Measurements from ENCODE around the gene DNM3. TPM values are rescaled to one million over a fixed set of nuclear protein-coding genes. Genes with fewer than 3 reads are reported as not detected.

The DNM3 gene
- total RNA-seq, 1 experiment from 2014 or later = 0.71 TPM

DNA sequence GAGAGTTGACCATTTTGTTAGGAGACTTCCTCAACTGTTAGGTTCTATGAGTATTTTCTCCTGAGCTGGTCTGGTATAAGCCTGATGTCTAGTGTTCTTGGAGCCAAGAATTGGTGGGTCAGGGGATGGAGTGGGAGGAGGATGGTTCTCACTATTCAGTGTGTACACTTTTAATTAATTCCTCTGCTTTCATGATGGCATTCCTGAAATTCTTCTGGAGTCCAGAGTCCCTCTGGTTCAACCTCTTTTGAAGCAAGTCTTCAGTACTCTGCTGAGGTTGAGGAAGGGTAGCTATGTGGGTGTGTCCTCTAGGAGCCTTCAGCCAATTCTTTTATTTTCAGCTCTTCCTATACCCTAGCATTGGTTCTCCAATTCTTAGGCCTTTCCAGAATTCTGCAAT is 149.1 kb downstream of the DNM3 start:
- POLR2A ChIA-PET (ENCODE audit: low non-redundant PET) = no interaction called here
- no peaks in the 10 kb centered on the region for H3K9me3 ChIP-seq (ENCODE audit: low read depth, low read length, poor library complexity, severe bottlenecking)

DNA sequence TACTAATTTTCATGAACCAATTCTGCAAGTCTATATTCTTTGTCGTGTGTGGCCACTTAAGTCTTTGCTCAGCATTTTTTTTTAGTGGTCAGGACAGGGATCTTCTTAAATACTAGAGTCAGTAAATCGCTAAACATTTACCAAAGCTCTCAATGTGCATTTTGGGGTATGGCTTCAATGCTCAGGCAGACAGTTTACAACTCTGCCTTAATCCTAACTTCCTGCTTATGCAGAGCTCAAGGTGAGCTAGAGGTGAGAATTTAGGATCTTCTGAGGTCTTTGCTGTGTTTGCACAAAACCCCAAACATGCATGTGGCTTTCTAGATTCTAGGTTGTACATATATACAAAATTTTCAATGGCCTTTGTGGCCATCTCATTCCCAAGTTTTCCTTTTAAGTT is 153.0 kb downstream of the DNM3 start:
- intact Hi-C loops (cut with micrococcal nuclease; ENCODE audit: unreplicated experiment) = no loop called here
- ChIA-PET POLR2A (ENCODE audit: low non-redundant PET) (no interaction called here), CTCF (no interaction called here)
- no TSS peak for BruUV-seq (replicated peaks)
- H3K4me1 ChIP-seq (ENCODE audit: insufficient read depth, low read length, poor library complexity, severe bottlenecking) = no peaks in the 10 kb centered on the region
- no peak overlapping the region for H3K4me3 ChIP-seq (ENCODE audit: low read depth, low read length, poor library complexity, severe bottlenecking)
- H3K27ac ChIP-seq (ENCODE audit: low read depth, low read length, poor library complexity, severe bottlenecking) = no peak overlapping the region
- no peaks in the 10 kb centered on the region for H3K9me3 ChIP-seq (ENCODE audit: low read depth, low read length, poor library complexity, severe bottlenecking)
- H3K27me3 ChIP-seq (replicated peaks; ENCODE audit: insufficient read depth, low read depth, low read length, poor library complexity) = no peaks in the 10 kb centered on the region
- H3K36me3 ChIP-seq (ENCODE audit: insufficient read depth, low read length, poor library complexity, severe bottlenecking) = no peaks in the 10 kb centered on the region
- no peak for TF ChIP-seq EZH2 (IDR thresholded peaks at IDR 0.05; ENCODE audit: borderline replicate concordance, low read depth, low read length, poor library complexity, severe bottlenecking)
- TF ChIP-seq, protein P1, sequence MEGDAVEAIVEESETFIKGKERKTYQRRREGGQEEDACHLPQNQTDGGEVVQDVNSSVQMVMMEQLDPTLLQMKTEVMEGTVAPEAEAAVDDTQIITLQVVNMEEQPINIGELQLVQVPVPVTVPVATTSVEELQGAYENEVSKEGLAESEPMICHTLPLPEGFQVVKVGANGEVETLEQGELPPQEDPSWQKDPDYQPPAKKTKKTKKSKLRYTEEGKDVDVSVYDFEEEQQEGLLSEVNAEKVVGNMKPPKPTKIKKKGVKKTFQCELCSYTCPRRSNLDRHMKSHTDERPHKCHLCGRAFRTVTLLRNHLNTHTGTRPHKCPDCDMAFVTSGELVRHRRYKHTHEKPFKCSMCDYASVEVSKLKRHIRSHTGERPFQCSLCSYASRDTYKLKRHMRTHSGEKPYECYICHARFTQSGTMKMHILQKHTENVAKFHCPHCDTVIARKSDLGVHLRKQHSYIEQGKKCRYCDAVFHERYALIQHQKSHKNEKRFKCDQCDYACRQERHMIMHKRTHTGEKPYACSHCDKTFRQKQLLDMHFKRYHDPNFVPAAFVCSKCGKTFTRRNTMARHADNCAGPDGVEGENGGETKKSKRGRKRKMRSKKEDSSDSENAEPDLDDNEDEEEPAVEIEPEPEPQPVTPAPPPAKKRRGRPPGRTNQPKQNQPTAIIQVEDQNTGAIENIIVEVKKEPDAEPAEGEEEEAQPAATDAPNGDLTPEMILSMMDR (conservative IDR thresholded peaks at IDR 0.05; ENCODE audit: low read depth, low read length) = no peak
- DNase-seq (ENCODE audit: low spot score) = no peak

More for the DNA sequence above, 149.1 kb downstream of the DNM3 start:
- no peak for DNase-seq (ENCODE audit: low spot score)
- no peak overlapping the region for H3K4me3 ChIP-seq (ENCODE audit: low read depth, low read length, poor library complexity, severe bottlenecking)
- no TSS peak for BruUV-seq (replicated peaks)
- intact Hi-C loops (cut with micrococcal nuclease; ENCODE audit: unreplicated experiment) = no loop called here
- H3K36me3 ChIP-seq (ENCODE audit: insufficient read depth, low read length, poor library complexity, severe bottlenecking) = no peaks in the 10 kb centered on the region
- no peak overlapping the region for H3K27ac ChIP-seq (ENCODE audit: low read depth, low read length, poor library complexity, severe bottlenecking)
- CTCF ChIA-PET = no interaction called here
- H3K27me3 ChIP-seq (replicated peaks; ENCODE audit: insufficient read depth, low read depth, low read length, poor library complexity) = no peaks in the 10 kb centered on the region
- TF ChIP-seq, protein P1 (conservative IDR thresholded peaks at IDR 0.05; ENCODE audit: low read depth, low read length) = no peak
- no peak for TF ChIP-seq EZH2 (IDR thresholded peaks at IDR 0.05; ENCODE audit: borderline replicate concordance, low read depth, low read length, poor library complexity, severe bottlenecking)
- no peaks in the 10 kb centered on the region for H3K4me1 ChIP-seq (ENCODE audit: insufficient read depth, low read length, poor library complexity, severe bottlenecking)

DNA sequence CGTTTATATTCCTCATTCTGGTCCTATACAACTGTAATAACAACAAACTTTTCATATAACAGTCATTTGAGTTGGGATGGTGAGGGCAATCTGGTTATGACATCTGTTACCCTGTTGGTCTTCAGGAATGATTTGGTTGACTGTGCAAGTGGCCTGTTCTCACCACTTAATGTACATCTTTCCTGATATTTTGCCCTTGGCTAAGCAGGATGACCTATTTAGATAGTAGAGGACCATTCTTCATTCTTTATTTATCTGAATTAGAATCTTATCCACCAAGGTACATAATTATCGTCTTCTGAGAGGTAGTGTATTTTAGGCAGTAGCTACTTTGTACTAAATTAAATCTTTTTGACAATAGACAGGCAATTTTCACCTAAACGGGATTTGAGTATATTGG is 154.3 kb downstream of the DNM3 start:
- no peak overlapping the region for H3K27ac ChIP-seq (ENCODE audit: low read depth, low read length, poor library complexity, severe bottlenecking)
- ChIA-PET POLR2A (ENCODE audit: low non-redundant PET) (no interaction called here), CTCF (no interaction called here)
- H3K4me1 ChIP-seq (ENCODE audit: insufficient read depth, low read length, poor library complexity, severe bottlenecking) = no peaks in the 10 kb centered on the region
- no peak for TF ChIP-seq EZH2 (IDR thresholded peaks at IDR 0.05; ENCODE audit: borderline replicate concordance, low read depth, low read length, poor library complexity, severe bottlenecking)
- TF ChIP-seq, protein P1 (conservative IDR thresholded peaks at IDR 0.05; ENCODE audit: low read depth, low read length) = no peak
- no peaks in the 10 kb centered on the region for H3K36me3 ChIP-seq (ENCODE audit: insufficient read depth, low read length, poor library complexity, severe bottlenecking)
- H3K9me3 ChIP-seq (ENCODE audit: low read depth, low read length, poor library complexity, severe bottlenecking) = no peaks in the 10 kb centered on the region
- H3K4me3 ChIP-seq (ENCODE audit: low read depth, low read length, poor library complexity, severe bottlenecking) = no peak overlapping the region
- no peak for DNase-seq (ENCODE audit: low spot score)
- intact Hi-C loops (cut with micrococcal nuclease; ENCODE audit: unreplicated experiment) = no loop called here
- BruUV-seq (replicated peaks) = no TSS peak
- no peaks in the 10 kb centered on the region for H3K27me3 ChIP-seq (replicated peaks; ENCODE audit: insufficient read depth, low read depth, low read length, poor library complexity)

Data from A673 (cell line).